Measurements from ENCODE around the gene CLIP2. TPM values are rescaled to one million over a fixed set of nuclear protein-coding genes. Genes with fewer than 3 reads are reported as not detected.

CLIP2 gene
- total RNA-seq, 4 donors from 2014 or later, result 5.6 to 20.8 (median 10.2) TPM

DNA sequence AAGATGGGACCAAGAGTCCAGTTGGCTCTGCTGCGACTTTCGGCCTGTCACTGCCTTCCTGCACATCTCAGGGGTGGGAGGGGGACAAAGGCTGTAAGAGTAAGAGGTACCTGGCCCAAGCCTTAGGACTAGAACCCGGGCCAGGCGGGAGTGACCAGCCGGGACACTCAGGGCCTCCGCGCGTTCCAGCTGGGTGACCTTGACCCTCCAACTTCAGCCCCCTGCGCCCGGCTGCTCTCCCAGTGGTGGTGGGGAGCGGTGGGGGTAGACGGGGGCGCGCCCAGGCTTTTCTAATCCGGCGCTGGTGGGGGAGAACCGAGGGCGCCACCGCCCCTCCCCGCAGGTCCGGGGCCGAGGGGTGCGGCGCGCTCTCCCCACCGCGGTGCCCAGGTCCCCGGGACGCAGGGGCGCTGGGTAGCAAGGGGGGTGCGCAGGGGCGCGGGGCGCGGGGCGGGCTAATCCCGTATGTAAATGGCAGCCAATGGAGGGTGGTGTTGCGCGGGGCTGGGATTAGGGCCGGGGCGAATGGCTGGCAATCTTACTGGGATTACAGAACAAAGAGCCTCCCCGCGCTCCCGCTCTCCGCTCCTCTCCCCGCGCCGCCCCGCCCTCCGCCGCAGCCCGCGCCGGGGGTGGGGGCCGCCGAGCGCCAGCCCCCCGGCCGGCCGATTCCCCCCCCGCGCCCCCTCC is 164.3 kb downstream of the CLIP2 start, which contains the start of gene GTF2IRD1:
Gene GTF2IRD1, plus strand, starts transcription at position 585 of the 690 bp plus-strand sequence. CDS start 54,175 bp downstream, outside the sequence.
- H3K27ac ChIP-seq, result peak within 1 kb of the TSS; percentile 96 to 98 (median 96)
- peak in 1 of 4 donors; percentile 38 for TF ChIP-seq POLR2A (IDR thresholded peaks at IDR 0.05)
- TF ChIP-seq, protein P1, sequence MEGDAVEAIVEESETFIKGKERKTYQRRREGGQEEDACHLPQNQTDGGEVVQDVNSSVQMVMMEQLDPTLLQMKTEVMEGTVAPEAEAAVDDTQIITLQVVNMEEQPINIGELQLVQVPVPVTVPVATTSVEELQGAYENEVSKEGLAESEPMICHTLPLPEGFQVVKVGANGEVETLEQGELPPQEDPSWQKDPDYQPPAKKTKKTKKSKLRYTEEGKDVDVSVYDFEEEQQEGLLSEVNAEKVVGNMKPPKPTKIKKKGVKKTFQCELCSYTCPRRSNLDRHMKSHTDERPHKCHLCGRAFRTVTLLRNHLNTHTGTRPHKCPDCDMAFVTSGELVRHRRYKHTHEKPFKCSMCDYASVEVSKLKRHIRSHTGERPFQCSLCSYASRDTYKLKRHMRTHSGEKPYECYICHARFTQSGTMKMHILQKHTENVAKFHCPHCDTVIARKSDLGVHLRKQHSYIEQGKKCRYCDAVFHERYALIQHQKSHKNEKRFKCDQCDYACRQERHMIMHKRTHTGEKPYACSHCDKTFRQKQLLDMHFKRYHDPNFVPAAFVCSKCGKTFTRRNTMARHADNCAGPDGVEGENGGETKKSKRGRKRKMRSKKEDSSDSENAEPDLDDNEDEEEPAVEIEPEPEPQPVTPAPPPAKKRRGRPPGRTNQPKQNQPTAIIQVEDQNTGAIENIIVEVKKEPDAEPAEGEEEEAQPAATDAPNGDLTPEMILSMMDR (IDR thresholded peaks at IDR 0.05), result no peak
- peak within 1 kb of the TSS; percentile 80 to 96 (median 90) for H3K4me3 ChIP-seq
- H3K36me3 ChIP-seq, result no peaks in the 10 kb centered on the region
- H3K4me1 ChIP-seq, result peaks cover 18 to 65% (median 22%) of the 10 kb centered on the region in 3 donors
- intact Hi-C loops (cut with DNase I), result no loop called here
- H3K9me3 ChIP-seq, result no peaks in the 10 kb centered on the region
- WGBS, 2 donors, result 0 to 1% methylated on average over 4 to 10 of the region's 62 CpGs
- DNase-seq, result no peak
- H3K27me3 ChIP-seq, result no peaks in the 10 kb centered on the region

DNA sequence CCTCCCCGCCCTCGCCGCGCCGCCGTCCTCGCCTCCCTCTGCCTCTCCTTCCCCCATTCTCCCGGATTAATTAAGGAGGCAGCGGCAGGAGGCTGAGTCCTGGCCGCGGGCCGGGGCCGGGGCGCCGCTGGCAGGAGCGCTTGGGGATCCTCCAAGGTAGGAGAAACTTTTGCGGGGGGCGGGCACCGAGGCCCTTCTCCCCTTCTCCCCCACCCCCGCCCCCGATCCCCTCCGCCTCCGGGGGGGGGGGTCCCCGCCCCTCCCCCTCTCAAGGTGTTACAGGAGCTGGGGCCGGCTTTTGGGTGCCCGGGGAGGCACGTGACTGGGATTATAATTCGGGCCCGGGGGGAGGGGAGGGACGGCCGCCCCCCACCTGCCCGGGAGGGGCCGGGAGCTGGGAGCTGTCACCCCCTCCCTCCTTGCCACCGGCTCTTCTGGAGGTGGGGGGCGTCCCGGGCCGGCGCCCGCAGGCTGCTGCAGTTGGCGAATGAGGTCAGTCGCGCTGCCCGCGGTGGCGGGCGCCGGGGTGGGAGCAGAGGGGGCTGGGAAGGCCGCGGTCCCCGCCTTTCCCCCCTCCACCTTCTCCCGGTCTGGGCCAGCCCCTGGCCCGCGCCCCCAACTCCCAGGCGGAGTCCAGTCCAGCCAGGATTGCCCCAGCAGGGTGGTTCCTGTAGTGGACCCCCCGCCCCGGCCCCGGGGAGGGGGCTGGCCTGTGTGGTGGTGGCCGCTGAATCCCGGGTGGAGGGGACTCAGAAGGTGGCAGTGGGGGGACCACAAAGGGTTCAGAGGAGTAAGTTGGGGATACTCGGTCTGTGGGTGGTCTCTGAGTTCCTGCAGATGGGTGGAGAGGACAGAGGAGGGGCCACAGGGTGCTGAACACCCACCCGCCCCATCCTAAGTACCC is 165.1 kb downstream of the CLIP2 start:
- no peak for DNase-seq
- peak overlapping the region; percentile 96 to 98 (median 96) for H3K27ac ChIP-seq
- H3K27me3 ChIP-seq, result no peaks in the 10 kb centered on the region
- peak overlapping the region; percentile 80 to 96 (median 90) for H3K4me3 ChIP-seq
- peaks cover 18 to 71% (median 22%) of the 10 kb centered on the region in 3 donors for H3K4me1 ChIP-seq
- intact Hi-C loops (cut with DNase I), result no loop called here
- no peaks in the 10 kb centered on the region for H3K9me3 ChIP-seq
- peaks cover 0 to 4% (median 0%) of the 10 kb centered on the region in 3 donors for H3K36me3 ChIP-seq
- WGBS, 2 donors, result 20% methylated on average over 1 of the region's 61 CpGs; no CpG with 5 or more reads in 1 of the 2 donors
- no peak for TF ChIP-seq POLR2A (IDR thresholded peaks at IDR 0.05)
- TF ChIP-seq, protein P1 (IDR thresholded peaks at IDR 0.05), result no peak

DNA sequence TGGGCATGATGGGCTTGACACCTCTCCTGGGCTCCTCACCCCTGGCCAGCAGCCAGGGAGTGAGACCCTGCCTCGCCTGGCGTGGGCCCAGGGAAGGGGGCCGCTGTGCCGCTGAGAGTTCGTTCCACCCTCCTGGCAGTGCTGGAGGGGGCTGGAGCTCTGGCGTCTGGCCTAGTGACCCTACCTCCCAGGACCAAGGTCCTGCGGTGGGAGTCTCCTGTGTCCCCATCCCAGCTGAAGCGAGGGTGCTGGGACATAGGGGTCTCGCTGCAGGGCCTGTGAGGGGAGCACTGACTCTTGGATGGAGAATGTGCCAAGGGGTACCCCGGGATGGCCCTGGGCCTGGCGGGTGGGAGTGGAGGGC is 165.7 kb downstream of the CLIP2 start:
- H3K4me1 ChIP-seq, result peaks cover 18 to 77% (median 22%) of the 10 kb centered on the region in 3 donors
- H3K27ac ChIP-seq, result peak overlapping the region; percentile 96 to 98 (median 96)
- H3K36me3 ChIP-seq, result peaks cover 0 to 4% (median 0%) of the 10 kb centered on the region in 3 donors
- TF ChIP-seq, protein P1 (IDR thresholded peaks at IDR 0.05), result no peak
- TF ChIP-seq POLR2A (IDR thresholded peaks at IDR 0.05), result no peak
- 66 to 74% methylated on average over 4 to 7 of the region's 11 CpGs for WGBS, 2 donors
- no peaks in the 10 kb centered on the region for H3K27me3 ChIP-seq
- intact Hi-C loops (cut with DNase I), result no loop called here
- no peak for DNase-seq
- H3K9me3 ChIP-seq, result no peaks in the 10 kb centered on the region
- peak overlapping the region; percentile 80 to 96 (median 90) for H3K4me3 ChIP-seq

DNA sequence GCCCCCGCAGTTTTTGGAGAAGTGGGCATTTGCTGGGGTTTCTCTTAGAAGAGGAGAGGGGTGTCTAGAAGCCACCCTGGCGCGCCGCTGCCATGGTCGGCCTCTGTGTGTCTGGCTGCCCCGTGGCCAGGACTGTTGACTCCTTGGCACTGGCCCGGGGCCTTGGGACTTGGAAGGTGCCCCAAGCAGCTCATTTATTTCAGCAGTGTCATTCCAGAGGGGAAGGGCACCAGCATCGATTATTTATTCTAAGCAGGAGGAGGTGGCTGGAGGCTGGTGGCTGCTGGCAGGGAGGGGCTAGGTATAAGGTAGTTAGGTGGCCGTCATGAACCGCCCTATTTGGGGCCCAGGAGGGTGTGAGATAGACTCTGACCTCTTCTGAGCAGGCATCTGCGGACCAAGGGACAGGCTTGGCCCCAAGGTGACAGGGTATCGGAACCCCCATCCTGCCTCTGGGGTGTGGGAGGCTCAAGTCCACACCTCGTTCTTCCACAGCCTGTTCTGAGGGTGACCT is 166.1 kb downstream of the CLIP2 start:
- peaks cover 0 to 5% (median 0%) of the 10 kb centered on the region in 3 donors for H3K36me3 ChIP-seq
- H3K4me1 ChIP-seq, result peaks cover 18 to 78% (median 22%) of the 10 kb centered on the region in 3 donors
- H3K27ac ChIP-seq, result peak overlapping the region; percentile 96 to 98 (median 96)
- H3K27me3 ChIP-seq, result no peaks in the 10 kb centered on the region
- 50 to 76% methylated on average over 1 to 5 of the region's 13 CpGs for WGBS, 2 donors
- no peak for DNase-seq
- H3K4me3 ChIP-seq, result peak overlapping the region; percentile 80 to 96 (median 90)
- no peak for TF ChIP-seq POLR2A (IDR thresholded peaks at IDR 0.05)
- TF ChIP-seq, protein P1 (IDR thresholded peaks at IDR 0.05), result no peak
- intact Hi-C loops (cut with DNase I), result no loop called here
- H3K9me3 ChIP-seq, result no peaks in the 10 kb centered on the region

Other genes with a start within 250 kb of the CLIP2 start
- 10 to 100 TPM in 3 of 4 donors, 1 to 10 TPM in 1; 8.0 to 13.2 (median 12.2) TPM for gene LIMK1, start 205.6 kb upstream of the CLIP2 start, total RNA-seq
- 100 to 1,000 TPM; 194 to 261 (median 249) TPM for gene EIF4H, start 115.1 kb upstream of the CLIP2 start, total RNA-seq
- gene LAT2, start 79.4 kb upstream of the CLIP2 start, total RNA-seq, result 1 to 10 TPM; 1.3 to 7.0 (median 4.1) TPM
- 10 to 100 TPM; 12.5 to 37.9 (median 22.4) TPM for gene RFC2, start 35.0 kb upstream of the CLIP2 start, total RNA-seq
- gene GTF2IRD1, start 164.5 kb downstream of the CLIP2 start, total RNA-seq, result 10 to 100 TPM; 26.8 to 35.6 (median 28.5) TPM

Data from esophagus squamous epithelium (tissue), 5 donors.